ENCODE results near the gene SERINC2. TPM values are rescaled to one million over a fixed set of nuclear protein-coding genes. Genes with fewer than 3 reads are reported as not detected.
"Not testable (repeated sequence)": the region's sequence is repeated elsewhere in the genome, so short reads cannot be mapped to it uniquely, and the experiment has no call there.

SERINC2 gene
- total RNA-seq, 2 experiments from 2014 or later: 0.29 TPM; not detected in 1

- CTCF ChIA-PET: interaction anchor here (1.0 kb wide), 1 partner anchor 122 kb away, joined by 4 read pairs; no protein-coding TSS in a partner anchor
- POLR2A ChIA-PET: no interaction called here
Observed at GRCh38 chr1:31426249-31426922, 13.4 kb downstream of the SERINC2 start.

- POLR2A ChIA-PET: no interaction called here
- CTCF ChIA-PET: interaction anchor here (1.6 kb wide), 1 partner anchor 54 kb away, joined by 4 read pairs; no protein-coding TSS in a partner anchor
Observed at GRCh38 chr1:31427322-31427721, 14.3 kb downstream of the SERINC2 start.

- POLR2A ChIA-PET: no interaction called here
- CTCF ChIA-PET: interaction anchor here (1.6 kb wide), 1 partner anchor 55 kb away, joined by 4 read pairs; no protein-coding TSS in a partner anchor
Observed at GRCh38 chr1:31428436-31429221, 15.6 kb downstream of the SERINC2 start.

- CTCF ChIA-PET: no interaction called here
- POLR2A ChIA-PET: no interaction called here
Observed at GRCh38 chr1:31429583-31429982, 16.6 kb downstream of the SERINC2 start.

- CTCF ChIA-PET: interaction anchor here (2.9 kb wide), 1 partner anchor 9 kb away, joined by 11 read pairs; no protein-coding TSS in a partner anchor
- POLR2A ChIA-PET: not testable (repeated sequence)
Observed at GRCh38 chr1:31431351-31432257, 18.6 kb downstream of the SERINC2 start.

- CTCF ChIA-PET: interaction anchor here (0.7 to 2.9 kb wide), 2 partner anchors 10 to 237 kb away, joined by 4 to 11 read pairs; no protein-coding TSS in a partner anchor
- POLR2A ChIA-PET: no interaction called here
Observed at GRCh38 chr1:31432592-31433395, 19.8 kb downstream of the SERINC2 start.

- ChIA-PET POLR2A (no interaction called here), CTCF (interaction anchor here (0.7 to 2.9 kb wide), 2 partner anchors 11 to 238 kb away, joined by 4 to 11 read pairs; no protein-coding TSS in a partner anchor)
Observed at GRCh38 chr1:31433396-31433930, 20.4 kb downstream of the SERINC2 start.

- ChIA-PET POLR2A (no interaction called here), CTCF (no interaction called here)
Observed at GRCh38 chr1:31434101-31434871, 21.3 kb downstream of the SERINC2 start.

GRCh38 chr1:31434979-31435378 is 22.0 kb downstream of the SERINC2 start:
- POLR2A ChIA-PET: no interaction called here
- CTCF ChIA-PET: no interaction called here

GRCh38 chr1:31435471-31436409 is 22.7 kb downstream of the SERINC2 start:
- CTCF ChIA-PET: no interaction called here
- POLR2A ChIA-PET: interaction anchor here (0.7 kb wide), 1 partner anchor 281 kb away, joined by 5 read pairs; no protein-coding TSS in a partner anchor

- POLR2A ChIA-PET: interaction anchor here (0.7 kb wide), 1 partner anchor 282 kb away, joined by 5 read pairs; no protein-coding TSS in a partner anchor
- CTCF ChIA-PET: no interaction called here
Observed at GRCh38 chr1:31436596-31437432, 23.8 kb downstream of the SERINC2 start.

GRCh38 chr1:31437433-31438037 is 24.5 kb downstream of the SERINC2 start:
- CTCF ChIA-PET: no interaction called here
- POLR2A ChIA-PET: no interaction called here

GRCh38 chr1:31439276-31439675 is 26.3 kb downstream of the SERINC2 start:
- ChIA-PET POLR2A (no interaction called here), CTCF (no interaction called here)

- POLR2A ChIA-PET: no interaction called here
- CTCF ChIA-PET: no interaction called here
Observed at GRCh38 chr1:31441073-31441472, 28.1 kb downstream of the SERINC2 start.

- POLR2A ChIA-PET: no interaction called here
Observed at GRCh38 chr1:31441558-31441957, 28.5 kb downstream of the SERINC2 start.

More at GRCh38 chr1:31441558-31441957, 28.5 kb downstream of the SERINC2 start:
- CTCF ChIA-PET: no interaction called here
